Cortex of kidney (tissue), 1 donor: ENCODE measurements around the gene SAMD13.

Source experiments
- DNase-seq: peaks from one replicate; lab custom pipeline; 2025; lab: John Stamatoyannopoulos, UW

SAMD13 gene

DNA sequence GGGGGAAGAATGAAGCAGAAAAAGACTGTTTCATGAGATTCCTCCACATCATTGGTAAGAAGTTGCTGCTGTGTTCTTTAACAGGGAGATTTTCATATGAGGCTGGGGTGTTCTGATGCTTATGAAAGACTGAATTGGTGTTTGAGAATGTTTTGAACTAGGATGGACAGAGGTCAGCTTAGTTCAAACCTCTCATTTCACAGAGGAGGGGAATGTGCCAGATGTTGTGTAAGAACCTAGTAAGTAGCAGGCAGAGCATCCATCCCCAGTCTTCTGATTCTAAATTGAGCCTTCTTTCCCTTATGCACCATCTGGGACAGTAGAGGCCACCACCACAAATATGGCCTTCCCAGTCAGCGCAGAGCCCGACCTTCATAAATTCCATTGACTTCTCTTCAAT, 43.7 kb downstream of the SAMD13 start:
- no peak for DNase-seq

DNA sequence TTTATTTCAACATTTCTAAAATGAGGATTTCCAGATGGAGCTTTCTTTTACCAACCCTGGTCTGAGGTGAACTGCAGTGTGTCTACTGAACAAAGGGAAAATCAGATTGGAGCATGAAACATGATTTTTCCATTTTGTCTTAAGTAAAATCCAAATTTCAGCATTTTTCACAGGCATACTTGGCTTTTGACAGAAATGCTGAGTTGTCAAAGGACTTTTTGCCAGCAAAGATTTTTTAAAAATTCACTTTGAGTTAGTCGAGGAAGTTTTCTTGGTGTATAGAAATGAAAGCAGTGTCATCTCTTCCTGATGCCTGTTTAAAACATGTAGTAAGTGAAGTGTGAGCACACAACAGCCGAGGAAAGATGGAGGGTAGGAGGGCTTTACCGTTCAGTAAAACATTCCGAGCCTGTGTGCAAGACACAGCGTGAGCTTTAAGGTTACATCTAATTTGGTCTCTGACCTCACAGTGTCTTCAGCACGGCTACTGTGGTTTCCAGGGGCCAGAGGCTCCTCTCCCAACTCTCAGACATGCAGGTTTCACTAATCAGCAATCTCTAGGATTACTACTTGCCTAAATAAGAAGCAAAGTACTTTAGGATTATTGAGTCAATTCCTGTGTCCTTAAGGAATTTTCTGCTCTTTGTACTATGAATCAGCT, 45.9 kb downstream of the SAMD13 start:
- DNase-seq, result no peak

- no peak for DNase-seq
Observed at GRCh38 chr1:84347932-84348555, 46.5 kb downstream of the SAMD13 start.

GRCh38 chr1:84348759-84349158, 47.3 kb downstream of the SAMD13 start:
- DNase-seq, result no peak

GRCh38 chr1:84350104-84350503, 48.6 kb downstream of the SAMD13 start:
- no peak for DNase-seq

- DNase-seq, result no peak
Observed at GRCh38 chr1:84350550-84350949, 49.0 kb downstream of the SAMD13 start.

DNA sequence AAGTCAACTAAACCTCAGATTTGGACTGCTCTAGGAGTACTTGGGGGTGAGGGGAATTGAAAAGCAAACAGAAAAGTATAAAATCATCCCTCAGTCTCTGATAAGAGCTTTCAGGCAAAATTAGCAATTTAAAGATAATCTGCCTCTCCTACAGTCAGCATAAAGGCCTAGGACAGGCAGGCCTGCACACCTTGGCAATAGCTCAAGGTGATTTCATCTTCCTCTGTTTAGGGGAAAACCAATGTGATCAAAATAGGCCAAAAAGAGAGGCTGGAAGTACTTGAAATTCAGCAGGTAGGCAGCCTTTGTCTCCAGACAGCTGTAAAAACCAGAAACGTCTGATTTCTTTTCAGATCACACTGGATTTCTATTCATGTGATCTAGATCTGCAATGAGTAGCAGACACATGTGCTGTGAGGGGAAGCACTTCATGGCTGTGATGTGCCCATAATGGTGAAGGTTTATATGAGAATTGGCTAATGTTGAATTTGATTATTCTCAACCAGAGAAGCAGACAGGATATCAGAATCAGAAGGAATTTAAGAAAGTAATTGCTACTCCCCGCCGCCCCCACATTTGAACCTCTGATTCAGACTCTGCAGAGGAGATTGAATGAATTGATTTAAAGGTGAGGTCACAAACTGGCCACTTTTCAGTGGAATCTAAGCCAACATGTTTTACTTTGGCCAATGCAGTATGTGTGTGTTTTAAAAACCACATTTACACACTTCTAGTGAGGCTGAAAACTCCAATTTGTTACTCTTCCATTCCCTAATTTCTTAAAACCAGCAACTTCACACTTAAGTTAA, 51.0 kb downstream of the SAMD13 start:
- no peak for DNase-seq

DNA sequence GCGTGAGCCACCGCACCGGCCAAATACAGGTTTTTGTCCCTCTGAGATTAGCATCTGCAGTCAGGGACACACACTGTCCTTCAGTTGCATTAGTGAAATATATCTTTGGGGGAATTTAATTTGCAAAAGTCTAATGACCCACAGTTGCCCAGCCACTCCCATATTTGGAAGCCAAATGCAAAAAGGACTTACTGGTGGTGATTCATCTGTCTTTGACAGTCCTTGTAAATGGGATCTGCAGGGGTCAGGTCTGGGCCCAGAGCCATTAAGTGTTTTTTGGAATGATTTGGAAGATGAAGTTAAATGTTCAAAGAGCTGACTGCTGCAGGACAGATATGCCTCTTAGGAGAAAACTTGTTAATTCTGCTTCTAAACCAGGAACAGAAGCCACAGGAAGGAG, 52.2 kb downstream of the SAMD13 start:
- DNase-seq, result no peak

DNA sequence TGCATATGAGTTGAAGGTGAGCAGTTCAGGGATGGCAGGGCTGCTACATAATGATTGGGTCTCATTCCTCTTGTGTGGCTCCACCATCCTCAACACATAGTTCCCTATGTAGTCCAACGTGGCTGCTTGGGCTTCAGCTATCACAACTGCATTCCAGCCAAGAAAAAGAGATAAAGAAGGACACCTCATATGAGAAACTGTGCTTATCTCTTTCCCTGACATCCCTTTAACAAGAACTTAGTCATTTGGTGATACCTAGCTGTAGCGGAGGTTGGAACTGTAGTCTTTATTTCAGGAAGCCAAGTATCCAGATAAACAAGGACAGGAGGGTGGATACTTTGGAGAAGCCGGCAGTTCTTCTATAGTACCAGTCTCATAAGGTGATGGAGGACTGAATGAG, 54.0 kb downstream of the SAMD13 start:
- no peak for DNase-seq

- no peak for DNase-seq
Observed at GRCh38 chr1:84356881-84357280, 55.4 kb downstream of the SAMD13 start.

GRCh38 chr1:84358695-84359094, 57.2 kb downstream of the SAMD13 start:
- no peak for DNase-seq

DNA sequence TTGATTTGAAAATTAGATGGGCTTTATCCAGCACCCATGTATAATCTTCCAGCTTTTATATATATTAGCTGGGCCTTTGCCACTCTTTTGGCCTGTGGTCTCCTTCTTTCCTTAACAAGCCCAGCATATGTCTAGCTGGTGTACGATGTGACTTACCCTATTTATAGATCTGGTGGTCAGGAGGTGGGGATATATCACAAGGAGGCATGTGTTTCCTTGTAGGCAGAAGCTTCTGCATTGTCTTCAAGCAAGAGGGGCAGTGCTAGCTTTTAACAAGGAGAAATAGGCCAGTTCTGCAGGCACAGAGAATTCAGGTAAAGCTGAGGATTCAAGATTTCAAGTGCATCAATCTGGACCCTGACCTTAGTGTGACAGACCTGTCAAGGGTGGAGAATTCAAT, 58.8 kb downstream of the SAMD13 start:
- DNase-seq, result no peak

DNA sequence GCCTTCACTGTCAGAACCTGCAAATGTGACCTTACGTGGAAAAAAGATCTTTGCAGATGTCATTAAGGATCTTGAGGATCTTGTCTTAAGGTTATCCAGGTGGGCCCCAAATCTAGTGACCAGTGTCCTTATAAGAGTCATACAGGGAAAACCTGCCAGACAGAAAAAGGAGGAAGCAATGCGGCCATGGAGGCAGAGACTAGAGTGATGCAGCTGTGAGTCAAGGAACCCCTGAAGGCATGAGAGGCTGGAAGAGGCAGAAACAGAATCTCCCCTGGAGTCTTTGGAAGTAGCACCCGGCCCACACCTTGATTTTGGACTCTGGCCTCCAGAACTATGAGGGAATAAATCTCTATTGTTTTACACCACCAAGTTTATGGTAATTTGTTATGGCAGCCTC, 60.3 kb downstream of the SAMD13 start:
- no peak for DNase-seq

GRCh38 chr1:84363019-84363418, 61.5 kb downstream of the SAMD13 start:
- DNase-seq, result no peak

DNA sequence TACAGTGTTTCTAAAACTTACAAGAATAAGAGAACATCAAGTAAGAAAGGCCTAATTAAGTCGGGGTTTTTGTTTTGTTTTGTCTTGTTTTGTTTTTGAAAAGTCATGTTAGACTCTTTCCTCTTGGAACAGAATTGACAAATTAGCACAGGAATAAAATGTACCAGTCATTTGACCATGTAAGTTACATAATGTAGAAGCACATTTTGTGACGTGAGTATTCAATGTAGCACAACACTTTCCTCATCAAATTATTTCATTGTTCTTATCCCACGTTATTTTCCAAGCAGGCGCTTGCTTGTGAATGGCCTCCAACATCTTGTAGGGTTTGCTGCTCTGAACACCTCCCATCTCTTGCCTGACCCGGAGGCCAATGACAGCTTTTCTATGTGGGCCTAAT, 62.1 kb downstream of the SAMD13 start:
- DNase-seq, result no peak

DNA sequence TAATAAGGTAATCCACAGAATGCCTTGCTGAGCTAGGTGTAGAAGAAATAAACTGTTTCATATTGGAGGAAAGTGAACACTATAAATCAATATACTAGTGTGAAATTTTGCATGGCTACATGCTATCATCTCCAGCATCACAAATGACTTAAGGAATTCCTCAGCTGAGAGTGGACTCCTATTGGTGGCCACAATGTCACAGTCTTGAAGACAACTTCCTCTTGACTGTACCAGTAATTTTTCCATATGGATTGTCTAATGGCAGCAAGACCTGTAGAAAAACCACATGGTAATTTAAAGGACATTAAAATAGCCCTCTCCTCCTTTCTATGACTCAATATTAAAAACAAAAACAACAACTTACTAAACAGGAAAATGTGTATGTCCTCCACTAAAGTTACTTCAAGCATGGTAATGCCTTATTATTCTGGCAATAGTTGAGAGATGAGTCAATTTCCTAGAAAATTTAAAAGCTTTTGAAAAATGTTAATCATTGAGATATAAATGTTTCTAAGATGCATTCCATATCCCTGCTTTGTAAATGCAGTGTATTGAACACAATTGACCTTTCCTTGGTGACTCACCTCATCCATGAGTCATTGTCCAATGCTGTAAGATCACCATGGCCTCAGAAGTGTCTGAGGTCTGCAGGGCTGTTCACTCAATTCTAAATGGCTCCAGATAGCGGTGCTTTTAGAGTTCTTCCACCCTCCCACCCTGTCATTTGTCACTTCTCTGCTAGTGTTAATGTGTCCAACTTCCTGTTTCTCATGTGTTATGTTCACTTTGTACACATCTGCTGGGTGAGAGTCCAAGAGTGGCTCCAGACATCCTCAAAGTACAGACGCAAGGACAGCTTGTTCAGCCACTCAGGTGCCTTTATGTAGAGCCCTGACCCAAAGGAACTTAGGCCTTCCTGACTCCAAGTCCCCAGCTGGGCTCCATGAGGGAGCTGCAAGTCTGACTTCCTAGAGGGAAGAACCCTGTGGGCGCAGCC, 64.0 kb downstream of the SAMD13 start:
- no peak for DNase-seq

- no peak for DNase-seq
Observed at GRCh38 chr1:84366786-84367185, 65.3 kb downstream of the SAMD13 start.

DNA sequence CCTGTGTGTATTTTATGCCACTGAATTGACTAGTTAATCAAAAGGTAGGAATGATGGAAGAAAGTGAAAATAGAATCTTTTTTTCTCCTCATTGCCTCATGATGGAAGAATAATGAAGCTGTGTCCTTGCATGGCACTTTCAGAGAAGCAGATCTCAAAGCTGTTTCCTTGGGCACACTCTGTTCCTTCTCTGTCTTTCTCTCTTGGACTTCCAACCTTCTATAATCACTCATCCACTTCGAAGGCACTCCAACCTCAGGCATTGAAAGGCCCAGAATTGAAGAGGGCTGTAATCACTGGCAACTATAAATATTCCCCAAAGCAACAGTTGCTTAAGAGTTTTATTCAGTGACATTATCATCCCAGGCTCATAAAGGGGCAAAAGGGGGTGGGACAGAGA, 65.7 kb downstream of the SAMD13 start:
- no peak for DNase-seq

GRCh38 chr1:84368441-84368840, 66.9 kb downstream of the SAMD13 start:
- no peak for DNase-seq

DNA sequence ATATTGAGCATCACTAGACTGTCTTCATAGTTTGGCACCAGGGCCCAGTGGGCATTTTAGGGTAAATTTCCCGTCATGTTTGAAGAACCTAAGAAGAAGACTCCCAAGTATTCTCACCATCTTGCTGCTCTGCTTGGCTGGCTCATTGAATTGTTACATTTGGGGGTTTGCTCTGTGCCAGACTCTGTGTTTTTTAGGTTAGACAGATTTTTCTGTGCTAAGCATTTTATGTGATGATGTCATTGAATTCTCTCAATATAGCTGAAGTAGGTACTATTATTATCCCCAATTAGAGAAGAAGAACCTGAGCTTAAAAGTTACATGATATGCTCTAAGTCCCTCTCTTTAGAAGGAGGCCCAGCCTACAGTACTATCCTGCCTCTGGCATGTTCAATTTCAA, 68.8 kb downstream of the SAMD13 start:
- DNase-seq, result no peak

GRCh38 chr1:84370831-84371394, 69.4 kb downstream of the SAMD13 start:
- DNase-seq, result no peak
